Tibial nerve (tissue), 4 donors: ENCODE measurements around the gene CLEC20A. TPM values are rescaled to one million over a fixed set of nuclear protein-coding genes. Genes with fewer than 3 reads are reported as not detected.

ENCODE experiments used
- DNase-seq, 2 donors: peaks; one replicate each; pipeline ENCODE4 v3.0.0-alpha.2; 2019; ENCODE audit warnings: low spot score in 2 of 2
- H3K27ac ChIP-seq, 4 donors: fragments of 200-600 bp; sonication (generic) in 3 of 4; one replicate each; pipeline ENCODE4 v1.5.1; 2017 to 2019; ENCODE audit warnings: mild to moderate bottlenecking in 1 of 4
- H3K27me3 ChIP-seq, 2 donors: fragments of 200-600 bp; sonication (generic) in 1 of 2; one replicate each; pipeline versions ENCODE4 v1.5.1 to v1.6.0; 2017 to 2019
- H3K36me3 ChIP-seq, 3 donors: fragments of 200-600 bp; sonication (generic); one replicate each; pipeline ENCODE4 v1.5.1; 2018 to 2019
- H3K4me1 ChIP-seq, 4 donors: fragments of 200-600 bp; sonication (generic) in 3 of 4; one replicate each; pipeline ENCODE4 v1.5.1; 2017 to 2019
- H3K4me3 ChIP-seq, 4 donors: fragments of 200-600 bp; sonication (generic) in 3 of 4; one replicate each; pipeline ENCODE4 v1.5.1; 2017 to 2019; ENCODE audit warnings: mild to moderate bottlenecking in 1 of 4, moderate library complexity in 1 of 4
- H3K9me3 ChIP-seq, 4 donors: fragments of 200-600 bp; sonication (generic) in 3 of 4; one replicate each; pipeline ENCODE4 v1.5.1; 2017 to 2019
- CTCF ChIP-seq, 5 experiments: fragments of 200-600 bp in 3 of 5; fragments of 450-650 bp in 2 of 5; sonication (generic) in 3 of 5; IDR thresholded peaks; one replicate each; pipeline ENCODE4 v1.5.1; 2016 to 2019; ENCODE audit warnings: antibody characterized with exemption in 5 of 5, mild to moderate bottlenecking in 3 of 5, moderate library complexity in 2 of 5
- EP300 ChIP-seq, 2 donors: sonication (generic); formaldehyde crosslinking; IDR thresholded peaks; one replicate each; pipeline ENCODE4 v1.6.1; 2017; ENCODE audit warnings: antibody characterized with exemption in 2 of 2, mild to moderate bottlenecking in 1 of 2
- POLR2A ChIP-seq, 2 donors: fragments of 450-650 bp; IDR thresholded peaks; one replicate each; pipeline ENCODE4 v1.6.1; 2017; ENCODE audit warnings: antibody characterized with exemption in 2 of 2, mild to moderate bottlenecking in 2 of 2, moderate library complexity in 2 of 2
- WGBS, 2 donors: methylation state at CpG; one replicate each; pipeline ENCODE4 v1.1.5; 2018; 5-methylcytosine and 5-hydroxymethylcytosine counted together
- total RNA-seq, 4 donors: library from RNA; depleted of rRNA; stranded (reverse); fragments of >200 nt; gene quantifications; one replicate each; pipeline ENCODE4 v1.1.0, GENCODE V29; 2016

The CLEC20A gene
- total RNA-seq, 4 donors from 2014 or later: 1.5 to 4.6 TPM; not detected in 2

GRCh38 chr1:178491721-178492120 is 5.0 kb downstream of the CLEC20A start:
- WGBS, 2 donors: 89 to 91% methylated on average over 4 of the region's 4 CpGs
- Histone ChIP-seq H3K9me3 (no peaks in the 10 kb centered on the region), H3K36me3 (no peaks in the 10 kb centered on the region), H3K27ac (no peak overlapping the region), H3K27me3 (peaks cover 0 to 7% of the 10 kb centered on the region in 2 donors), H3K4me1 (peaks cover 0 to 6% (median 2%) of the 10 kb centered on the region in 4 donors), H3K4me3 (no peak overlapping the region)
- TF ChIP-seq EP300 (IDR thresholded peaks at IDR 0.05): no peak
- no peak for TF ChIP-seq POLR2A (IDR thresholded peaks at IDR 0.05)
- no peak for TF ChIP-seq CTCF (IDR thresholded peaks at IDR 0.05)
- DNase-seq: no peak

- no peak for DNase-seq
Measured at GRCh38 chr1:178490967-178491366, 5.8 kb downstream of the CLEC20A start.

GRCh38 chr1:178490136-178490535 is 6.6 kb downstream of the CLEC20A start:
- Histone ChIP-seq H3K4me1 (peaks cover 0 to 21% (median 9%) of the 10 kb centered on the region in 4 donors), H3K27me3 (peaks cover 0 to 8% of the 10 kb centered on the region in 2 donors), H3K36me3 (no peaks in the 10 kb centered on the region), H3K9me3 (no peaks in the 10 kb centered on the region), H3K27ac (no peak overlapping the region), H3K4me3 (no peak overlapping the region)
- 92 to 98% methylated on average over 8 of the region's 8 CpGs for WGBS, 2 donors
- no peak for TF ChIP-seq EP300 (IDR thresholded peaks at IDR 0.05)
- no peak for TF ChIP-seq CTCF (IDR thresholded peaks at IDR 0.05)
- TF ChIP-seq POLR2A (IDR thresholded peaks at IDR 0.05): no peak
- DNase-seq: no peak

More at GRCh38 chr1:178490967-178491366, 5.8 kb downstream of the CLEC20A start:
- H3K4me3 ChIP-seq: no peak overlapping the region
- WGBS, 2 donors: 86 to 93% methylated on average over 9 of the region's 9 CpGs
- peaks cover 0 to 14% (median 6%) of the 10 kb centered on the region in 4 donors for H3K4me1 ChIP-seq
- TF ChIP-seq CTCF (IDR thresholded peaks at IDR 0.05) (no peak), EP300 (IDR thresholded peaks at IDR 0.05) (no peak), POLR2A (IDR thresholded peaks at IDR 0.05) (no peak)
- H3K36me3 ChIP-seq: no peaks in the 10 kb centered on the region
- peaks cover 0 to 8% of the 10 kb centered on the region in 2 donors for H3K27me3 ChIP-seq
- no peak overlapping the region for H3K27ac ChIP-seq
- no peaks in the 10 kb centered on the region for H3K9me3 ChIP-seq

GRCh38 chr1:178489399-178489798 is 7.4 kb downstream of the CLEC20A start:
- Histone ChIP-seq H3K9me3 (no peaks in the 10 kb centered on the region), H3K4me1 (peaks cover 0 to 22% (median 10%) of the 10 kb centered on the region in 4 donors), H3K4me3 (no peak overlapping the region), H3K27me3 (peaks cover 0 to 8% of the 10 kb centered on the region in 2 donors), H3K36me3 (no peaks in the 10 kb centered on the region), H3K27ac (no peak overlapping the region)
- 89 to 92% methylated on average over 4 of the region's 4 CpGs for WGBS, 2 donors
- no peak for TF ChIP-seq CTCF (IDR thresholded peaks at IDR 0.05)
- no peak for TF ChIP-seq POLR2A (IDR thresholded peaks at IDR 0.05)
- TF ChIP-seq EP300 (IDR thresholded peaks at IDR 0.05): no peak
- DNase-seq: no peak

GRCh38 chr1:178488393-178488792 is 8.4 kb downstream of the CLEC20A start:
- TF ChIP-seq CTCF (IDR thresholded peaks at IDR 0.05): no peak
- TF ChIP-seq POLR2A (IDR thresholded peaks at IDR 0.05): no peak
- TF ChIP-seq EP300 (IDR thresholded peaks at IDR 0.05): no peak
- H3K27ac ChIP-seq: no peak overlapping the region
- no peaks in the 10 kb centered on the region for H3K9me3 ChIP-seq
- H3K4me3 ChIP-seq: no peak overlapping the region
- WGBS, 2 donors: 90 to 93% methylated on average over 4 of the region's 4 CpGs
- no peak for DNase-seq
- H3K36me3 ChIP-seq: no peaks in the 10 kb centered on the region
- peaks cover 0 to 22% (median 10%) of the 10 kb centered on the region in 4 donors for H3K4me1 ChIP-seq
- H3K27me3 ChIP-seq: peaks cover 0 to 8% of the 10 kb centered on the region in 2 donors
